IMR-90 (cell line): ENCODE measurements around the gene CYP26A1.

ENCODE experiments used
- BHLHE40 ChIP-seq: fragments of 150-350 bp; IDR thresholded peaks from 2 replicates; pipeline ENCODE4 v1.6.1; 2016; ENCODE audit warnings: mild to moderate bottlenecking, low read depth, low read length
- CEBPB ChIP-seq: IDR thresholded peaks from 2 replicates; pipeline ENCODE4 v1.6.1; 2012; ENCODE audit warnings: low read depth, low read length, improper control_type of control experiment
- CTCF ChIP-seq: conservative IDR thresholded peaks from 2 replicates; pipeline ENCODE4 v1.5.1; 2012; ENCODE audit warnings: mild to moderate bottlenecking, low read depth, low read length, improper control_type of control experiment
- FOS ChIP-seq: fragments of 150-350 bp; IDR thresholded peaks from 2 replicates; pipeline ENCODE4 v1.6.1; 2016; ENCODE audit warnings: low read depth, low read length
- MAZ ChIP-seq: IDR thresholded peaks from 2 replicates; pipeline ENCODE4 v1.6.1; 2012; ENCODE audit warnings: low read depth, mild to moderate bottlenecking, low read length, improper control_type of control experiment, moderate library complexity, borderline replicate concordance
- MXI1 ChIP-seq: IDR thresholded peaks from 2 replicates; pipeline ENCODE4 v1.6.1; 2012; ENCODE audit warnings: low read depth, mild to moderate bottlenecking, low read length, moderate library complexity, borderline replicate concordance
- POLR2A ChIP-seq: IDR thresholded peaks from 2 replicates; pipeline ENCODE4 v1.6.1; 2012; ENCODE audit warnings: mild to moderate bottlenecking, low read depth, low read length
- RAD21 ChIP-seq: IDR thresholded peaks from 2 replicates; pipeline ENCODE4 v1.6.1; 2012; ENCODE audit warnings: low read length, improper control_type of control experiment
- RCOR1 ChIP-seq: IDR thresholded peaks from 2 replicates; pipeline ENCODE4 v1.6.1; 2012; ENCODE audit warnings: mild to moderate bottlenecking, low read length, improper control_type of control experiment; ENCODE audit not compliant: insufficient replicate concordance
- RFX5 ChIP-seq: IDR thresholded peaks from 2 replicates; pipeline ENCODE4 v1.8.0; 2012; ENCODE audit warnings: low read depth, mild to moderate bottlenecking, low read length, moderate library complexity
- SMC3 ChIP-seq: fragments of 150-350 bp; IDR thresholded peaks from 2 replicates; pipeline ENCODE4 v1.6.1; 2016; ENCODE audit warnings: low read depth, mild to moderate bottlenecking, antibody characterized with exemption, low read length, moderate library complexity
- TF ChIP-seq, protein P1 (sequence below): fragments of 150-350 bp; IDR thresholded peaks from 2 replicates; pipeline ENCODE4 v1.6.1; 2017; ENCODE audit warnings: mild to moderate bottlenecking, antibody characterized with exemption, low read length, low read depth

GRCh38 chr10:93123766-93124165 lies 50.1 kb downstream of the CYP26A1 start:
- TF ChIP-seq CTCF (no peak), RAD21 (no peak), CEBPB (no peak), POLR2A (no peak), RFX5 (no peak), BHLHE40 (no peak), SMC3 (no peak), RCOR1 (no peak), FOS (no peak), MAZ (no peak), MXI1 (no peak)
- TF ChIP-seq, protein P1, sequence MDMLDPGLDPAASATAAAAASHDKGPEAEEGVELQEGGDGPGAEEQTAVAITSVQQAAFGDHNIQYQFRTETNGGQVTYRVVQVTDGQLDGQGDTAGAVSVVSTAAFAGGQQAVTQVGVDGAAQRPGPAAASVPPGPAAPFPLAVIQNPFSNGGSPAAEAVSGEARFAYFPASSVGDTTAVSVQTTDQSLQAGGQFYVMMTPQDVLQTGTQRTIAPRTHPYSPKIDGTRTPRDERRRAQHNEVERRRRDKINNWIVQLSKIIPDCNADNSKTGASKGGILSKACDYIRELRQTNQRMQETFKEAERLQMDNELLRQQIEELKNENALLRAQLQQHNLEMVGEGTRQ: no peak
